GM12891 (cell line): Measurements from ENCODE around the gene COLEC11.

ENCODE experiments used
- PAX5 ChIP-seq: IDR thresholded peaks from 2 replicates; pipeline ENCODE4 v1.6.1; 2011; ENCODE audit warnings: low read length, moderate library complexity, mild to moderate bottlenecking; ENCODE audit not compliant: insufficient read depth, severe bottlenecking
- POLR2A ChIP-seq: IDR thresholded peaks from 2 replicates; pipeline ENCODE4 v1.6.1; 2011; ENCODE audit warnings: low read depth, low read length, control low read depth
- POLR2AphosphoS5 ChIP-seq: IDR thresholded peaks from 2 replicates; pipeline ENCODE4 v1.6.1; 2011; ENCODE audit warnings: low read depth, low read length, control low read depth
- POU2F2 ChIP-seq: IDR thresholded peaks from 2 replicates; pipeline ENCODE4 v1.6.1; 2011; ENCODE audit warnings: low read depth, mild to moderate bottlenecking, control low read depth, low read length, moderate library complexity
- SPI1 ChIP-seq: IDR thresholded peaks from 2 replicates; pipeline ENCODE4 v1.6.1; 2011; ENCODE audit warnings: low read depth, low read length, control low read depth
- TAF1 ChIP-seq: IDR thresholded peaks from 2 replicates; pipeline ENCODE4 v1.6.1; 2011; ENCODE audit warnings: low read depth, low read length, control low read depth

- TF ChIP-seq POLR2A (no peak), TAF1 (no peak), POLR2AphosphoS5 (no peak), SPI1 (no peak), PAX5 (no peak), POU2F2 (no peak)
Observed at GRCh38 chr2:3679616-3680393, 84.9 kb downstream of the COLEC11 start.
